Natural killer cell (primary cell): ENCODE data around the gene ASB1. TPM values are rescaled to one million over a fixed set of nuclear protein-coding genes. Genes with fewer than 3 reads are reported as not detected.
"Not testable (repeated sequence)": the region's sequence is repeated elsewhere in the genome, so short reads cannot be mapped to it uniquely, and the experiment has no call there.

Experiments
- ATAC-seq, 3 donors: fragments of 150-1000 bp in 2 of 3; fragments of 200-7000 bp in 1 of 3; cut with Tn5 transposase; 1 replicate in 1 of 3; 2 replicates in 2 of 3; pipeline ENCODE4 v1.10.0; 2021; ENCODE audit warnings: mild to moderate bottlenecking in 2 of 3, moderate library complexity in 2 of 3
- DNase-seq, 2 donors: peaks; one replicate each; pipeline versions ENCODE4 v3.0.0 to v3.0.0-alpha.2; 2013 to 2021; ENCODE audit warnings: mixed read lengths in 1 of 2
- H3K27ac ChIP-seq: one replicate; pipeline ENCODE4 v1.5.1; 2013; ENCODE audit warnings: mild to moderate bottlenecking, low read length
- H3K27me3 ChIP-seq: one replicate; pipeline ENCODE4 v1.6.1; 2013; ENCODE audit warnings: low read length; ENCODE audit not compliant: control insufficient read depth, insufficient read depth
- H3K36me3 ChIP-seq: one replicate; pipeline ENCODE4 v1.6.1; 2013; ENCODE audit warnings: low read length; ENCODE audit not compliant: control insufficient read depth, insufficient read depth
- H3K4me1 ChIP-seq: one replicate; pipeline ENCODE4 v1.6.1; 2013; ENCODE audit warnings: low read length; ENCODE audit not compliant: control insufficient read depth, insufficient read depth
- H3K4me3 ChIP-seq: one replicate; pipeline ENCODE4 v1.5.1; 2013; ENCODE audit warnings: low read length
- H3K9me3 ChIP-seq: one replicate; pipeline ENCODE4 v1.6.1; 2013; ENCODE audit warnings: low read length; ENCODE audit not compliant: control insufficient read depth, insufficient read depth
- H3K27ac Mint-ChIP-seq, 2 donors: one replicate each; pipeline ENCODE4 v1.8.0; 2022; ENCODE audit warnings: mild to moderate bottlenecking in 2 of 2, mixed read lengths in 2 of 2, moderate library complexity in 1 of 2
- H3K27me3 Mint-ChIP-seq, 2 donors: one replicate each; pipeline ENCODE4 v1.8.0; 2022; ENCODE audit warnings: low read depth in 2 of 2, mixed read lengths in 2 of 2
- H3K36me3 Mint-ChIP-seq: one replicate; pipeline ENCODE4 v1.8.0; 2022; ENCODE audit warnings: mixed read lengths
- H3K4me1 Mint-ChIP-seq, 2 donors: one replicate each; pipeline ENCODE4 v1.8.0; 2022; ENCODE audit warnings: mixed read lengths in 2 of 2
- H3K4me3 Mint-ChIP-seq: one replicate; pipeline ENCODE4 v1.8.0; 2022; ENCODE audit warnings: mild to moderate bottlenecking, moderate library complexity, mixed read lengths
- H3K9me3 Mint-ChIP-seq, 2 donors: one replicate each; pipeline ENCODE4 v1.8.0; 2022; ENCODE audit warnings: mixed read lengths in 2 of 2
- WGBS: methylation state at CpG from one replicate; pipeline ENCODE4 v1.1.7; 2013; ENCODE audit warnings: missing lambda C conversion rate; ENCODE audit not compliant: insufficient coverage; 5-methylcytosine and 5-hydroxymethylcytosine counted together
- intact Hi-C: fragments of 100-400 bp; cut with micrococcal nuclease; formaldehyde crosslinking; loops from one replicate; pipeline ENCODE4 v1.14.2; 2022
- total RNA-seq, 4 donors: library from RNA; stranded (reverse); fragments of 120-200 nt in 1 of 4; gene quantifications; one replicate each; pipeline versions ENCODE4 v1.2.3 to v1.2.4, GENCODE V29; 2013 to 2022
- TF ChIP-seq, protein P1 (sequence below): fragments of 200-600 bp; IDR thresholded peaks from one replicate; pipeline ENCODE4 v1.8.0; 2022; ENCODE audit warnings: antibody characterized with exemption

ASB1 gene
- total RNA-seq, 3 donors from 2014 or later (not counting 1 experiment from before 2014, with no cell fraction given): 38.3 to 47.5 (median 38.9) TPM

DNA sequence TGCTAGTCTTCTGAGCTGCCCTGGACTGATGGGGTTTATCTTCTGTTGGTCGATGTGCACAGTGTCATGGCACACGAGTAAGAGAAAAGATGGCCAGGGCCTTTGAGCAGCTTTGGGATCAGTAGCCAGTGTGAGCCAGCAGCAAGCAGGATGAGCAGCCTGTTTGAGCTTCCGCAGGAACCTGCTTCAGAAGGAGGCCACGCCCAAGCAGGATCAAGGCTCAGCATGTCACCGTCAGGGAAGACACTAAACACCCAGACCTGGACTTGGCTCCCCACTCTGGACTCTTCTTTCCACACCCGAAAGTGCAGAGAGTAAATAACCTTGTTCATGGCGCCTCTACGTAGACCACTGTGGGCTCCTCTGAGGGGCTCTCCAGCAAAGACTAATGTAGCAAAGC is 25.2 kb upstream of the ASB1 start:
- no peak overlapping the region for H3K27ac Mint-ChIP-seq
- H3K4me1 ChIP-seq: peaks cover 22% of the 10 kb centered on the region
- DNase-seq (no peak), ATAC-seq (no peak)
- no peaks in the 10 kb centered on the region for H3K36me3 Mint-ChIP-seq
- H3K27me3 ChIP-seq: no peaks in the 10 kb centered on the region
- H3K27me3 Mint-ChIP-seq: no peaks in the 10 kb centered on the region
- H3K27ac ChIP-seq: no peak overlapping the region
- no peaks in the 10 kb centered on the region for H3K36me3 ChIP-seq
- intact Hi-C loops: no loop called here
- H3K9me3 ChIP-seq: no peaks in the 10 kb centered on the region
- no peak overlapping the region for H3K4me3 ChIP-seq
- no peaks in the 10 kb centered on the region for H3K9me3 Mint-ChIP-seq
- H3K4me1 Mint-ChIP-seq: peaks cover 13 to 22% of the 10 kb centered on the region in 2 donors
- no peak overlapping the region for H3K4me3 Mint-ChIP-seq
- WGBS: 93% methylated on average over 8 of the region's 8 CpGs
- TF ChIP-seq, protein P1, sequence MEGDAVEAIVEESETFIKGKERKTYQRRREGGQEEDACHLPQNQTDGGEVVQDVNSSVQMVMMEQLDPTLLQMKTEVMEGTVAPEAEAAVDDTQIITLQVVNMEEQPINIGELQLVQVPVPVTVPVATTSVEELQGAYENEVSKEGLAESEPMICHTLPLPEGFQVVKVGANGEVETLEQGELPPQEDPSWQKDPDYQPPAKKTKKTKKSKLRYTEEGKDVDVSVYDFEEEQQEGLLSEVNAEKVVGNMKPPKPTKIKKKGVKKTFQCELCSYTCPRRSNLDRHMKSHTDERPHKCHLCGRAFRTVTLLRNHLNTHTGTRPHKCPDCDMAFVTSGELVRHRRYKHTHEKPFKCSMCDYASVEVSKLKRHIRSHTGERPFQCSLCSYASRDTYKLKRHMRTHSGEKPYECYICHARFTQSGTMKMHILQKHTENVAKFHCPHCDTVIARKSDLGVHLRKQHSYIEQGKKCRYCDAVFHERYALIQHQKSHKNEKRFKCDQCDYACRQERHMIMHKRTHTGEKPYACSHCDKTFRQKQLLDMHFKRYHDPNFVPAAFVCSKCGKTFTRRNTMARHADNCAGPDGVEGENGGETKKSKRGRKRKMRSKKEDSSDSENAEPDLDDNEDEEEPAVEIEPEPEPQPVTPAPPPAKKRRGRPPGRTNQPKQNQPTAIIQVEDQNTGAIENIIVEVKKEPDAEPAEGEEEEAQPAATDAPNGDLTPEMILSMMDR: no peak

DNA sequence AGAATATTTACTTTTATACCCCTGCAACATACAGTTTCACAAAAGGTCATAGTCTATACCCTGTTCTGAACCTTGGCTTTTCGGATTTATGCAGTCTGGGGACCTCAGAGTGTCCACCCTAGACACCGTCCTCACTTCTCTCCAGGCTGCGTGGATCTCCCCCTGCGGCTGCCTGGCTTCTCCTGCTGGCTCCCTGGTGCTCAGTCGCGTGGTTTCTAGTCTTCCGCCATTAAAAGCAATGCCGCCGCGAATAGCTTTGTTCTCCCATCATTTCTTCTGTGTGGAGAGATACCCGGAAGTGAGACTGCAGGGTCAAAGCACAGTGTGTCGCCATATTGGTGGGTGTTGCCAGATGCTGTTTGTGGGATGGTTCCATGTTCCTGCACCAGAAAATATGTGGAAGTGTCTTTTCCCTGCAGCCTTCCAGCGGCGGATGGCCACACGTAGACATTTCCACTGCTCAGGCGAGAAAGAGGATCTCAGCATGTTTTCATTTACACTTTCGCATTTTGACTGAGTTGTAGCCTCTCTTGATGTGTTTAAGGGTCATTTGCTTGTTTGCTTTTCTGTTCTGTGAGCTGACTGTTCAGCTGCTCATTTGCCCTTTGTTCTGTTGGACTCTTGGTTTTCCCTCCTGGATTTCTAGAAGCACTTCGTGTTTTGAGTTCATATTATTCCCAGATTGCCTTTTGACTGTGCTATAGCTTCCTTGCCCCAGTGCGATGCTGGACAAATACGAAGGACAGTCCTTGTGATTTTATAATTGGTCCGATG is 22.9 kb upstream of the ASB1 start:
- TF ChIP-seq, protein P1: no peak
- H3K36me3 ChIP-seq: no peaks in the 10 kb centered on the region
- H3K4me1 ChIP-seq: peaks cover 29% of the 10 kb centered on the region
- H3K4me1 Mint-ChIP-seq: peaks cover 13 to 31% of the 10 kb centered on the region in 2 donors
- H3K27ac Mint-ChIP-seq: peak overlapping the region; percentile 96 to 98
- no peaks in the 10 kb centered on the region for H3K27me3 Mint-ChIP-seq
- no peaks in the 10 kb centered on the region for H3K9me3 ChIP-seq
- no peaks in the 10 kb centered on the region for H3K36me3 Mint-ChIP-seq
- no peaks in the 10 kb centered on the region for H3K9me3 Mint-ChIP-seq
- no peak overlapping the region for H3K4me3 ChIP-seq
- no peak overlapping the region for H3K27ac ChIP-seq
- ATAC-seq (no peak), DNase-seq (no peak)
- 97% methylated on average over 21 of the region's 21 CpGs for WGBS
- no peaks in the 10 kb centered on the region for H3K27me3 ChIP-seq
- intact Hi-C loops: loop anchor here (2.0 kb wide), 1 partner anchor 33 kb away; no protein-coding TSS in a partner anchor
- no peak overlapping the region for H3K4me3 Mint-ChIP-seq

DNA sequence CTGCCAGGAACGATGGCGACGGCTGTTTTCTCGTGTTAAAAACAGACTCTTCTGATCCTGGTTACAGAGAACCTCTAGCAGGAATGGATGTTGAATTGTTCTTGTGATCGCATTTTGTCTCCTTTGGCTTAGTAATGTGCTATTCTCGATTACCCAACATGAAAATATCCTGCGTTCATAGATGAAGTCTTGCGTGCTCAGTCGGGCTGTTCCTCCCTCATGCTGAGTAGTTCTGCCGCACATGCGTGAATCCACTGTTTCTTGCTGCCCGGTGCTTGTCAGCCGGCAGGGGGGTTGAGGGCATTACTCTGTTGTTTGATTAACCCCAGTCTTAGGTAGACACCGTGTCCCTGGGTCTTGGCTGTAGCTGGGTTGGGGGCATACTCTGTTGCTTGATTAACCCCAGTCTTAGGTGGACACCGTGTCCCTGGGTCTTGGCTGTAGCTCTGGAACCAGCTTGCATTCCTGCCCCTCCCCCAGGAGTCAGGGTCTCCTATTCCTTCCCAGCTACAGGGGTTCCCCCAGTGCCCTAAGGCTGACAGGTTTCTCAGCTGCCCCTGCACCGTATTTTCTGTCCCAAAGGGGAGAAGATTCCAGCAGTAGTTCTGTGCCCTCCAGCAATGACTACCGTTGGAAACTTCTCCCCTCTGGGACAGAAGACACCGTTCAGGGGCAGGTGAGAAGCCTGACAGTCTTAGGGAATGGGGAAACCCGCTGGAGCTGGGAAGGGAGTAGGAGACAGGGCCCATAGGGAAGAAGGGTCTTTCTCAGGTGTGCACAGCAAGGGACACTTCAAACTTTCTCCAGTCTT is 22.1 kb upstream of the ASB1 start:
- no peaks in the 10 kb centered on the region for H3K27me3 ChIP-seq
- H3K27ac ChIP-seq: peak overlapping the region; percentile 89
- no peaks in the 10 kb centered on the region for H3K9me3 Mint-ChIP-seq
- ATAC-seq (no peak), DNase-seq (no peak)
- no peaks in the 10 kb centered on the region for H3K9me3 ChIP-seq
- H3K27ac Mint-ChIP-seq: peak overlapping the region; percentile 96 to 98
- peaks cover 13 to 31% of the 10 kb centered on the region in 2 donors for H3K4me1 Mint-ChIP-seq
- 91% methylated on average over 19 of the region's 19 CpGs for WGBS
- TF ChIP-seq, protein P1: no peak
- intact Hi-C loops: loop anchor here (2.0 kb wide), 1 partner anchor 34 kb away; no protein-coding TSS in a partner anchor
- no peaks in the 10 kb centered on the region for H3K36me3 ChIP-seq
- no peak overlapping the region for H3K4me3 Mint-ChIP-seq
- H3K36me3 Mint-ChIP-seq: no peaks in the 10 kb centered on the region
- peaks cover 29% of the 10 kb centered on the region for H3K4me1 ChIP-seq
- H3K27me3 Mint-ChIP-seq: no peaks in the 10 kb centered on the region
- no peak overlapping the region for H3K4me3 ChIP-seq

DNA sequence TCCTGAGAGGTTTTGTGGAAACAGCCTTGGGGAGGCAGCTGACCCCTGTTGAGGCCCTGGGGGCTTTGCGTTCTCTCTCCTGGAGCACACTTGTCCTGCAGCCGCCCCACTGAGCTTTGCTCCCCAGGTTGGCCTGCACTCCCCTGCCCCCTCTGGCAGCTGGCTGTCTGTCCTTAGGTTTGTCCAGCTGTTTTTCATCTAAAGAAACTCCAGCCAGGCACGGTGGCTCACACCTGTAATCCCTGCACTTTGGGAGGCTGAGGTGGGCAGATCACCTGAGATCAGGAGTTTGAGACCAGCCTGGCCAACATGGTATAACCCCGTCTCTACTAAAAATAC is 21.5 kb upstream of the ASB1 start:
- peaks cover 29% of the 10 kb centered on the region for H3K4me1 ChIP-seq
- Mint-ChIP-seq H3K4me1 (peaks cover 13 to 31% of the 10 kb centered on the region in 2 donors), H3K27ac (peak overlapping the region; percentile 96 to 98)
- not testable (repeated sequence) for DNase-seq, H3K36me3 Mint-ChIP-seq, H3K27me3 ChIP-seq, H3K36me3 ChIP-seq, H3K9me3 Mint-ChIP-seq, H3K4me3 Mint-ChIP-seq, H3K27me3 Mint-ChIP-seq, H3K9me3 ChIP-seq, H3K4me3 ChIP-seq, ATAC-seq
- intact Hi-C loops: loop anchor here (2.0 kb wide), 1 partner anchor 34 kb away; no protein-coding TSS in a partner anchor
- H3K27ac ChIP-seq: peak overlapping the region; percentile 89
- WGBS: 96% methylated on average over 4 of the region's 4 CpGs
